Choroid plexus epithelial cell (primary cell): Measurements from ENCODE around the gene COPS9.

ENCODE experiments used
- DNase-seq: peaks from one replicate; pipeline ENCODE4 v3.0.0-alpha.2; 2010; ENCODE audit warnings: low read depth
- H3K4me3 ChIP-seq: 2 replicates; pipeline ENCODE4 v1.5.1; 2011; ENCODE audit warnings: low read depth, mild to moderate bottlenecking, control low read depth, low read length, moderate library complexity
- CTCF ChIP-seq: conservative IDR thresholded peaks from 2 replicates; pipeline ENCODE4 v1.5.1; 2011; ENCODE audit warnings: low read depth, mild to moderate bottlenecking, control low read depth, inconsistent platforms, low read length, moderate library complexity

Gene COPS9

DNA sequence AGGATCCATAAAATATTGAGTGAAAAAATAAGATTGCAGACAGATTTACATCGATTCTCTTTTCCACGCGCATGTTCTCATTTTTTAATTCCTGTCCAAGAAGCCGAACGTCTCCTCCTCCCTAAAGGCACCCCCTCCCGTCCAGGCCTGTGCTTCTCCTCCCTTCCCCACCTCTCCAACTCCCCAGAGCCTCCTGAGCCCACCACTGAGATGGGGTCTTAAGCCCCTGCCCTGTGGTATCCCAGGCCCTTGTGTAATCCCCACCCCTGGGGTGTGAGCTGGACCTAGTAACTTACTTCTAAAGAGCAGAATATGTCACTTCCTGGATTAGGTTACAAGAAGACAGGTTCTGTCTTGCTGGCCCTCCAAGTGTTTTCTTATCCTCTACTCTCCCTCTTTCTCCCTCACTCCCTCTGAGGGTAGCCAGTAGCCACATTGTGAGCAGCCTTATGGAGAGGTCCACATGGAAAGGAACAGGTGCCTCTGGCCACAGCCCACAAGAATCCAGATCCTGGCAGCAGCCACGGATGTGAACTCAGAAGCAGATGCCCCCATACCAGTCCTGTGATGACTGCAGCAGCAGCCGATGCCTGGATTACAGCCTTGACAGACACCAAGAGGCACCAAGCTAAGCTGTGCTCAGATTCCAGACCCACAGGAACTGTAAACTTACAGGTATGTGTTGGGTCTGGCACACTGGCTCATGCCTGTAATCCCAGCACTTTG lies 44.0 kb upstream of the COPS9 start:
- no peak for DNase-seq
- TF ChIP-seq CTCF, result no peak
- no peak overlapping the region for H3K4me3 ChIP-seq

GRCh38 chr2:240179186-240179815 lies 43.2 kb upstream of the COPS9 start:
- H3K4me3 ChIP-seq, result no peak overlapping the region
- DNase-seq, result peak; percentile 3
- TF ChIP-seq CTCF, result no peak

DNA sequence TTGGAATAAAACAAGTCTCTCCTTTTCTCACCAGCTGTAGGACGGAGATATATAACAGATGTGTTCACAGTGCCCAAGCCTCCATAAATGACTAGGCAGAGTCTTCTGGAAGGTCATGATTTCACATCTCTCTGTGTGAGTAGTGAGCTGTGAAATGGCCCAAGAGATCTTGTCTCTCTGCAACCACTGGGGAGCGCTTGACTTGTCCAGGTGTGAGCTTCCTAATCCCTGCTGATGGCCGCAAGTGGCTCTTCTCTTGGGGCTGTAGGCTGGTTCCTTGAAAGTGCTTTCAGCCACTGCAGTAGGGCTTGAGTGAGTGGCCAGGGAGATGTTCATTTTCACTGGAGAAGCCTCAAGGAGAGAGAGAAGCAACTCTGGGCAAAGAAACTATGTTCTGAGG lies 42.5 kb upstream of the COPS9 start:
- H3K4me3 ChIP-seq, result no peak overlapping the region
- no peak for DNase-seq
- TF ChIP-seq CTCF, result no peak

GRCh38 chr2:240174496-240174895 lies 38.4 kb upstream of the COPS9 start:
- no peak for TF ChIP-seq CTCF
- no peak for DNase-seq
- H3K4me3 ChIP-seq, result no peak overlapping the region

GRCh38 chr2:240172071-240172895 lies 36.2 kb upstream of the COPS9 start:
- no peak overlapping the region for H3K4me3 ChIP-seq
- no peak for TF ChIP-seq CTCF
- no peak for DNase-seq

DNA sequence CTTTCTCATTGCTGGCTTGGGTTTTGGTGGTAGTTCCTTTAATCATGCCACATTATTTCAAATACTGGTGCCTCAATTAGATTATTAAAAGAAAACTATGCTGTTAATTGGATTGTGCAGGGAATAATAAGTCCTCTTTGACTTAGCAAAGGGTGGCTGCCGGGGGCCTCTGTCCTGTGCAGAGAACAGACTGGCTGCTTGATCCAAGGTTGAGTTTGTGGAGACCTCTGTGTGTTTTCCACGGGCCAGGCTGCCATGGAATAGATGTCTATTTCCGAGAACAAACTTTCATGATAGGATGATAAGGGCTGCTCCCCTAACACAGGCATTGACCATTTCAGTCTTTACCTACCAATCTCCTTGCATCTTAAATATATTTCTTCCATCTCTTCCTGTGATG lies 34.8 kb upstream of the COPS9 start:
- H3K4me3 ChIP-seq, result no peak overlapping the region
- DNase-seq, result no peak
- TF ChIP-seq CTCF, result no peak
